Neuronal stem cell (in vitro differentiated cells): Measurements from ENCODE around the gene CCDC148.
A peak's percentile ranks its signal among the peaks of the same experiment; 100 is the strongest.
"Not testable (repeated sequence)": the region's sequence is repeated elsewhere in the genome, so short reads cannot be mapped to it uniquely, and the experiment has no call there.

ENCODE experiments used
- DNase-seq: peaks from one replicate; pipeline ENCODE4 v3.0.0-alpha.2; 2013; ENCODE audit warnings: low spot score
- H2AFZ ChIP-seq: one replicate; pipeline ENCODE4 v1.6.1; 2013; ENCODE audit warnings: mild to moderate bottlenecking, low read length, inconsistent platforms
- H2AK5ac ChIP-seq: 2 replicates; pipeline ENCODE4 v1.6.1; 2013; ENCODE audit warnings: low read depth, mild to moderate bottlenecking, inconsistent platforms, low read length, moderate library complexity, mixed read lengths
- H2BK120ac ChIP-seq: 2 replicates; pipeline ENCODE4 v1.6.1; 2013; ENCODE audit warnings: low read depth, mild to moderate bottlenecking, inconsistent platforms, low read length, moderate library complexity, mixed read lengths
- H2BK12ac ChIP-seq: one replicate; pipeline ENCODE4 v1.6.1; 2013; ENCODE audit warnings: low read length, inconsistent platforms
- H2BK15ac ChIP-seq: 2 replicates; pipeline ENCODE4 v1.6.1; 2013; ENCODE audit warnings: mild to moderate bottlenecking, low read length, inconsistent platforms, mixed read lengths
- H2BK5ac ChIP-seq: one replicate; pipeline ENCODE4 v1.6.1; 2013; ENCODE audit warnings: inconsistent platforms, mild to moderate bottlenecking, low read length, moderate library complexity
- H3K14ac ChIP-seq: one replicate; pipeline ENCODE4 v1.6.1; 2013; ENCODE audit warnings: low read length, inconsistent platforms
- H3K18ac ChIP-seq: 2 replicates; pipeline ENCODE4 v1.6.1; 2013; ENCODE audit warnings: low read length, inconsistent platforms
- H3K23ac ChIP-seq: 2 replicates; pipeline ENCODE4 v1.6.1; 2013; ENCODE audit warnings: low read depth, mild to moderate bottlenecking, mixed read lengths, low read length, inconsistent platforms; ENCODE audit not compliant: poor library complexity
- H3K27ac ChIP-seq: replicated peaks from 3 replicates; pipeline ENCODE4 v1.5.1; 2013; ENCODE audit warnings: low read length, inconsistent platforms
- H3K27me3 ChIP-seq, 3 experiments: 2 replicates each; pipeline ENCODE4 v1.6.1; 2013; ENCODE audit warnings: low read length in 3 of 3, mild to moderate bottlenecking in 2 of 3, inconsistent platforms in 1 of 3, low read depth in 1 of 3, mixed read lengths in 1 of 3, moderate library complexity in 1 of 3; ENCODE audit not compliant: control insufficient read depth in 3 of 3, insufficient read depth in 3 of 3
- H3K36me3 ChIP-seq, 2 donors: replicated peaks in 1 of 2; 2 replicates each; pipeline ENCODE4 v1.6.1; 2013; ENCODE audit warnings: low read length in 2 of 2; ENCODE audit not compliant: control insufficient read depth in 2 of 2, insufficient read depth in 2 of 2
- H3K4ac ChIP-seq: 2 replicates; pipeline ENCODE4 v1.6.1; 2013; ENCODE audit warnings: inconsistent platforms, mild to moderate bottlenecking, low read length, moderate library complexity
- H3K4me1 ChIP-seq, 2 donors: 1 replicate in 1 of 2; 2 replicates in 1 of 2; pipeline ENCODE4 v1.6.1; 2013; ENCODE audit warnings: low read length in 2 of 2, low read depth in 1 of 2; ENCODE audit not compliant: control insufficient read depth in 2 of 2, insufficient read depth in 1 of 2
- H3K4me2 ChIP-seq: one replicate; pipeline ENCODE4 v1.6.1; 2013; ENCODE audit warnings: mild to moderate bottlenecking, low read length, inconsistent platforms; ENCODE audit not compliant: insufficient read depth, poor library complexity, severe bottlenecking
- H3K4me3 ChIP-seq, 2 donors: 2 replicates each; pipeline ENCODE4 v1.5.1; 2013; ENCODE audit warnings: low read length in 2 of 2, mild to moderate bottlenecking in 2 of 2, inconsistent platforms in 1 of 2, moderate library complexity in 1 of 2
- H3K79me1 ChIP-seq: one replicate; pipeline ENCODE4 v1.6.1; 2013; ENCODE audit warnings: low read depth, mild to moderate bottlenecking, inconsistent platforms, low read length, moderate library complexity
- H3K9ac ChIP-seq: one replicate; pipeline ENCODE4 v1.6.1; 2013; ENCODE audit warnings: mild to moderate bottlenecking, low read depth, low read length, inconsistent platforms; ENCODE audit not compliant: poor library complexity
- H3K9me3 ChIP-seq, 2 donors: replicated peaks in 1 of 2; 2 replicates each; pipeline versions ENCODE3 to v1.6.1; 2013; ENCODE audit warnings: low read length in 2 of 2, mild to moderate bottlenecking in 2 of 2, inconsistent platforms in 1 of 2, low read depth in 1 of 2, mixed read lengths in 1 of 2, moderate library complexity in 1 of 2; ENCODE audit not compliant: control insufficient read depth in 2 of 2, insufficient read depth in 1 of 2
- H4K8ac ChIP-seq: one replicate; pipeline ENCODE4 v1.6.1; 2013; ENCODE audit warnings: low read depth, mild to moderate bottlenecking, inconsistent platforms, low read length, moderate library complexity
- H4K91ac ChIP-seq: one replicate; pipeline ENCODE4 v1.6.1; 2013; ENCODE audit warnings: low read length, low read depth, mild to moderate bottlenecking, inconsistent platforms; ENCODE audit not compliant: poor library complexity
- WGBS, 2 donors: extraction: QIAGEN DNeasy Blood & Tissue Kit; methylation state at CpG; one replicate each; pipeline ENCODE4 v1.1.7; 2013; ENCODE audit warnings: missing lambda C conversion rate in 2 of 2, mixed read lengths in 1 of 2; ENCODE audit not compliant: insufficient read length in 2 of 2, insufficient replicate concordance in 1 of 2; ENCODE audit errors: extremely low coverage in 2 of 2; 5-methylcytosine and 5-hydroxymethylcytosine counted together

CCDC148 gene

DNA sequence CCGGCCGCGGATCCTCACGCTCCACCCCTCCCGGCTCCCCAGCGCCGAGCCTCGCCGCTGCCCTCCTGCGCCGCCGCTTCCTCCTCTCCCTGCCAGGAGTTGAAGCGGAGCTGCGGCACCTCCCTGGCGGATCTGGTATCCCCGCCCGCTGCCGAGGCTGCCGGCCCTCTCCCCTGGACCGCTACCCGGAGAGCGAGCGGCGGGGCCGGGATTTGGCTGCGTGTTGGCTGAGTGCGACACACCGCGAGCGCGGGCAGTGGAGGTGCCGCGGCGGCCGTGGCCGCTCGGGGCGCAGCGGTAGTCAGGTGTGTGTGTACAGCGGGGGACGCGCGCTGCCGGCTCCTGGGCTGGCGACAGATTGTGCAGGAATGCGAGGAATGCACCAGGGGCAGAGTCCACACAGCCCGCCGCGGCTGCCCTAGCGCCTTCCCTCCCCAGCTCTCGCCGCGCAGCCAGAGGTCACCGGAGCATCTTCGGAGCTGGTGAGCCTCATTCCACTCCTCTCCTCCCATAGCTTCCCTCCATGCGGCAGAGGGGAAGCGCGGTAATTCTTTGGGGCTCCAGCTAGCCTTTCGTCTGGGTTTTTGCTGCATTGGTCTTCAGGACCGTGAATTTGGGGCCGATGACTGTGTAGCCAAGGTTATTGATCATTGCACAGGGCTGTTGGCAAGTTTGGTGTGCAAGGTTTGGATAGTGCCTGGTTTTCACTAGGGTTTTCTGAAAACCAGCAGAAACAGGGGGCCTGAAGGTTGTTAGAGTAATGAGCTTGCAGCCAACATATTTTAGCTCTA is 1.5 kb upstream of the CCDC148 start:
- H3K4me1 ChIP-seq, result peaks cover 10 to 18% of the 10 kb centered on the region in 2 donors

DNA sequence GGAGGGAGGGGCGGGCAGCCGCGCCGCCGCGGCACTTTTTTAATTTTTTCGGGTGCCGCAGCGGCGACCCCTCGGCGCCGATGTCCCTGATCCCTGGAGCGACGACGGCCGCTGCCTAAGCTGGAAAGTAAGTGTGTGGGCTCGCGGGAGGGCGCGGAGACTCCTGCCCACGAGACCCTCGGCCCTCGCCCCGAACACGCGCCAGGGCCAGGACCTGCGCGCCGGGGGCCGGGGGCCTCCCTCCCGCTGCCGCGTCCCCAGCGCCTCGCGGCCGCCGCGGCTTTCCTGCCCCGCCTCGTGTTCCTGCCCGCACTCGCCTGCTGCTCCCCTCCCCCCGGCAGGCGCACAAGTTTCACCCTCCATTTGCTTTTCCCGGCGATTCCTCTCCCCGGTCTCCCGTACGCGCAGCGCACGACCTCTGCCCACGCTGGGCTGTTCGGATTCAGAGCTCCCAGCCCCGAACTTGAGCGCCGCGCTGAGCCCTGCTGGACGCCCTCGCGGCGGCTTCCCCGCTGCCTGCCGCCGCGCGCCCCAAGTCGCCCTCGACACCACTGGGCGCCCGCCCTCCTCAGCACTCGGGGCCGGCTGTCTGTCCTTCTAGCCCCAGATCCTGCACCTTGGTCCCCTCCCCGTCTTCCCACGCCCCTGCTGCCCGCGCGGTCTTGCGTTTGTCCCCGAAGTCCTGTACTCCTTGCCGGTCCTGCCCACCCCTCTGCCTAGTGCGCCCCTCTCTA is 706 bp upstream of the CCDC148 start:
- H3K4me1 ChIP-seq, result peaks cover 8 to 18% of the 10 kb centered on the region in 2 donors
- H3K9me3 ChIP-seq, result no peaks in the 10 kb centered on the region
- H3K23ac ChIP-seq, result peak overlapping the region; percentile 98
- H3K4me2 ChIP-seq, result peak overlapping the region; percentile 63
- H2BK12ac ChIP-seq, result peak overlapping the region; percentile 63
- peak overlapping the region; percentile 99 for H2AFZ ChIP-seq
- H3K14ac ChIP-seq, result peak overlapping the region; percentile 49
- no peak overlapping the region for H3K4ac ChIP-seq
- peak overlapping the region; percentile 85 to 96 for H3K4me3 ChIP-seq
- H3K9ac ChIP-seq, result peak overlapping the region; percentile 94
- peak overlapping the region; percentile 96 for H2BK15ac ChIP-seq
- peak overlapping the region; percentile 19 for H2AK5ac ChIP-seq
- H3K79me1 ChIP-seq, result no peaks in the 10 kb centered on the region
- H3K36me3 ChIP-seq, result no peaks in the 10 kb centered on the region
- peak overlapping the region; percentile 96 for H2BK120ac ChIP-seq
- H4K8ac ChIP-seq, result peak overlapping the region; percentile 52
- H3K27me3 ChIP-seq, result peaks cover 0 to 17% (median 0%) of the 10 kb centered on the region in 3 experiments
- H4K91ac ChIP-seq, result no peak overlapping the region
- peak overlapping the region; percentile 99 for H2BK5ac ChIP-seq
- DNase-seq, result peak; percentile 61
- H3K18ac ChIP-seq, result peak overlapping the region; percentile 99
- WGBS, 2 donors, result no CpG with 5 or more reads among the region's 84 CpGs
- H3K27ac ChIP-seq, result peak overlapping the region; percentile 97

More for the DNA sequence above, 1.5 kb upstream of the CCDC148 start:
- peak; percentile 83 for DNase-seq
- no CpG with 5 or more reads among the region's 61 CpGs for WGBS, 2 donors
- peak overlapping the region; percentile 99 for H2BK5ac ChIP-seq
- peak overlapping the region; percentile 97 for H3K27ac ChIP-seq
- H3K14ac ChIP-seq, result peak overlapping the region; percentile 49
- H2BK12ac ChIP-seq, result peak overlapping the region; percentile 63
- peak overlapping the region; percentile 66 for H3K4ac ChIP-seq
- H3K9me3 ChIP-seq, result no peaks in the 10 kb centered on the region
- H3K4me3 ChIP-seq, result peak overlapping the region; percentile 85 to 96
- peak overlapping the region; percentile 99 for H3K18ac ChIP-seq
- H3K79me1 ChIP-seq, result no peaks in the 10 kb centered on the region
- peak overlapping the region; percentile 99 for H2AFZ ChIP-seq
- peak overlapping the region; percentile 96 for H2BK120ac ChIP-seq
- H3K27me3 ChIP-seq, result peaks cover 0 to 11% (median 0%) of the 10 kb centered on the region in 3 experiments
- peak overlapping the region; percentile 63 for H3K4me2 ChIP-seq
- no peak overlapping the region for H4K91ac ChIP-seq
- H4K8ac ChIP-seq, result peak overlapping the region; percentile 52
- H2BK15ac ChIP-seq, result peak overlapping the region; percentile 96
- H3K9ac ChIP-seq, result peak overlapping the region; percentile 94
- peak overlapping the region; percentile 98 for H3K23ac ChIP-seq
- peak overlapping the region; percentile 19 for H2AK5ac ChIP-seq
- no peaks in the 10 kb centered on the region for H3K36me3 ChIP-seq

DNA sequence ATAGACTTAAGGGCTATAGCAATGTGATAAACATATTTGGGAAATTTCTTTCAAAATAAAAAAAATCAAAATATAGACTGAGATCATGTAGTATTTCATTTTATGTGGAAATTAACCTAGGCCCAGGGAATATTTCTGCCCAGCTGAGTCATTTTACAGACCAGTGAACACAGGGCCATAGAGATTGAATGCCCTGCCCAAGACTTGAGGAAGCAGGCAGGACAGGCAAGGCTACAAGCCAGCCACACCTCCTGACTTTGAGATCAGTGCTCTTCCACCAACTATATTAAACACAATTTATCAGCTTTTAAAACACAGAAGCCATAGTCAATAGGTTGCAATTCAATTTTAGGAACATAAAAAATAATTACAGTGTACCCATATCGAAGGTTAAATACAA is 12.9 kb downstream of the CCDC148 start:
- H3K4me3 ChIP-seq, result no peak overlapping the region
- no peak overlapping the region for H2AFZ ChIP-seq
- no peak overlapping the region for H4K8ac ChIP-seq
- H2BK12ac ChIP-seq, result no peak overlapping the region
- H3K79me1 ChIP-seq, result no peaks in the 10 kb centered on the region
- no peak overlapping the region for H3K18ac ChIP-seq
- H3K4me2 ChIP-seq, result no peak overlapping the region
- WGBS, 2 donors, result no CpG with 5 or more reads among the region's 1 CpG
- no peak overlapping the region for H3K4ac ChIP-seq
- H3K9ac ChIP-seq, result no peak overlapping the region
- no peaks in the 10 kb centered on the region for H3K36me3 ChIP-seq
- no peak overlapping the region for H2AK5ac ChIP-seq
- no peaks in the 10 kb centered on the region for H3K9me3 ChIP-seq
- no peak overlapping the region for H3K14ac ChIP-seq
- H2BK120ac ChIP-seq, result no peak overlapping the region
- H3K23ac ChIP-seq, result no peak overlapping the region
- H3K27me3 ChIP-seq, result no peaks in the 10 kb centered on the region
- H3K4me1 ChIP-seq, result no peaks in the 10 kb centered on the region
- no peak overlapping the region for H2BK15ac ChIP-seq
- H4K91ac ChIP-seq, result no peak overlapping the region
- no peak overlapping the region for H3K27ac ChIP-seq
- no peak for DNase-seq
- H2BK5ac ChIP-seq, result no peak overlapping the region

DNA sequence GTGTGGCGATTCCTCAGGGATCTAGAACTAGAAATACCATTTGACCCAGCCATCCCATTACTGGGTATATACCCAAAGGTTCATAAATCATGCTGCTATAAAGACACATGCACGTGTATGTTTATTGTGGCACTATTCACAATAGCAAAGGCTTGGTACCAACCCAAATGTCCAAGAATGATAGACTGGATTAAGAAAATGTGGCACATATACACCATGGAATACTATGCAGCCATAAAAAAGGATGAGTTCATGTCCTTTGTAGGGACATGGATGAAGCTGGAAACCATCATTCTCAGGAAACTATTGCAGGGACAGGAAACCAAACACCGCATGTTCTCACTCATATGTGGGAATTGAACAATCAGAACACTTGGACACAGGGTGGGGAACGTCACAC is 17.5 kb downstream of the CCDC148 start:
- not testable (repeated sequence) for H3K27ac ChIP-seq, H4K8ac ChIP-seq, H3K4me1 ChIP-seq, H3K4me2 ChIP-seq, H3K79me1 ChIP-seq, H4K91ac ChIP-seq, H3K18ac ChIP-seq, H2AK5ac ChIP-seq, H3K36me3 ChIP-seq, H3K9me3 ChIP-seq, H2BK12ac ChIP-seq, DNase-seq, H2BK15ac ChIP-seq, H3K23ac ChIP-seq, H3K4me3 ChIP-seq, H2AFZ ChIP-seq, H3K14ac ChIP-seq, H2BK5ac ChIP-seq, H3K9ac ChIP-seq, H2BK120ac ChIP-seq, H3K27me3 ChIP-seq, H3K4ac ChIP-seq
- WGBS, 2 donors, result no CpG with 5 or more reads among the region's 4 CpGs
